Globus pallidus (tissue), 1 donor: ENCODE measurements around the gene TFB2M.

Experiments used
- DNase-seq: peaks from one replicate; pipeline ENCODE4 v3.0.0-alpha.2; 2015; ENCODE audit warnings: low spot score

Gene TFB2M

GRCh38 chr1:246550402-246550801, 15.7 kb downstream of the TFB2M start:
- DNase-seq, result no peak

GRCh38 chr1:246549665-246550064, 16.4 kb downstream of the TFB2M start:
- no peak for DNase-seq

- no peak for DNase-seq
Measured at GRCh38 chr1:246544001-246544400, 22.1 kb downstream of the TFB2M start.

DNA sequence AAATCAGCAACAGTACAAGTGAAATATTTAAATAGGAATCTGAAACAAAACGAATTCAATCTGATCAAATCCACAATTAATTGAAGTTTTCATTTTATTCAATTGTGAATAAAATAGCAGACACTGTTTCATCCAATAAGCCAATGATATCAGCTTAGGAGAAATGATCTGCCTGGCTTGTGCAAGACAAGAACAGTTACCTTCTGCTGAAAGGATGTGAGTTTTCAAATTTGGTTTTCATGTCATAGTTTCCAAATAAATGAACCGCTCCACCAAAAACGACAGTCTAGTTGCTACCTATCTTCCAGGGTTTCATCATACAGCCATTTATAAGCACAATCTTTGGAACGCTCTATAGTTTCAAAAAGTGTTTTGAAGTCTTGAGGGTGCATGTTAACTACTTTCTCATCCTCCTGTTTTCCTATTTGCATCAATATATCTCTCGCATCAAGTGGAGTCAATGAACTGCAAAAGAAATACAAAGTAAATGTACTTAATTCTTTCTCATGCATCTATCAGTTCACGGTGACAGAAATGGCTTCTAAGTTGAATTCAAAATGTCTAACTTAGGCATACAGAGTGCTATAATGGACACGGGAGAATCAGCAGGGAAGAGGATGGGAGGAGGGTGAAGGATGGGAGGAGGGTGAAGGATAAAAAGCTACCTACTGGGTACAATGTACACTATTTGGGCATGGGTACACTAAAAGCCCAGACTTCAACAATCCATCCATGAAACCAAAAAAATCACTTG, 25.1 kb downstream of the TFB2M start:
- no peak for DNase-seq

GRCh38 chr1:246537887-246538286, 28.2 kb downstream of the TFB2M start:
- DNase-seq, result no peak

- DNase-seq, result no peak
Measured at GRCh38 chr1:246537441-246537840, 28.6 kb downstream of the TFB2M start.

- DNase-seq, result no peak
Measured at GRCh38 chr1:246534114-246534513, 31.9 kb downstream of the TFB2M start.

DNA sequence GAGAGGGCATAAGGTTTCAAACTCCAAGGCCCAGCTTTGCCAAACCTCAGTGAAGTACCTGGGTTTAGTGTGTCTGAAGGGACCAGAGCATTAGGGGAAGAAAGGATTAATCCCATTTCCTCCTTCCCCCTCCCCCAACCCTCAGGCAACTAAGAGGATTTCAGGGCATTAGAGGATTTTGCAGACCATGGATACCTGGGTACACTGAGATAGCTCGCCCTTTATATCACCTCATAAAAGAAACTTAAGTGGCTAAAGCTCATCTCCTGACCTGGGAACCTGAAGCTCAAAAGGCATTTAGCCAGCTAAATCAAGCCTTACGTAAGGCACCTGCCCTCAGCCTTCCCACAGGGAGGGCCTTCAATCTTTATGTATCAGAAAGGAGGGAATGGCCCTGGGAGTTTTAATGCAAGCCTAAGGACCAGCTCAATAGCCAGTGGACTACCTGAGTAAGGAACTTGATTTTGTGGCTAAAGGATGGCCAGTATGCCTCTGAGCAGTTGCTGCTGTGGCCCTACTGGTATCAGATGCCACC, 32.6 kb downstream of the TFB2M start:
- no peak for DNase-seq

GRCh38 chr1:246532519-246532918, 33.5 kb downstream of the TFB2M start:
- DNase-seq, result no peak

- no peak for DNase-seq
Measured at GRCh38 chr1:246530482-246530881, 35.6 kb downstream of the TFB2M start.

DNA sequence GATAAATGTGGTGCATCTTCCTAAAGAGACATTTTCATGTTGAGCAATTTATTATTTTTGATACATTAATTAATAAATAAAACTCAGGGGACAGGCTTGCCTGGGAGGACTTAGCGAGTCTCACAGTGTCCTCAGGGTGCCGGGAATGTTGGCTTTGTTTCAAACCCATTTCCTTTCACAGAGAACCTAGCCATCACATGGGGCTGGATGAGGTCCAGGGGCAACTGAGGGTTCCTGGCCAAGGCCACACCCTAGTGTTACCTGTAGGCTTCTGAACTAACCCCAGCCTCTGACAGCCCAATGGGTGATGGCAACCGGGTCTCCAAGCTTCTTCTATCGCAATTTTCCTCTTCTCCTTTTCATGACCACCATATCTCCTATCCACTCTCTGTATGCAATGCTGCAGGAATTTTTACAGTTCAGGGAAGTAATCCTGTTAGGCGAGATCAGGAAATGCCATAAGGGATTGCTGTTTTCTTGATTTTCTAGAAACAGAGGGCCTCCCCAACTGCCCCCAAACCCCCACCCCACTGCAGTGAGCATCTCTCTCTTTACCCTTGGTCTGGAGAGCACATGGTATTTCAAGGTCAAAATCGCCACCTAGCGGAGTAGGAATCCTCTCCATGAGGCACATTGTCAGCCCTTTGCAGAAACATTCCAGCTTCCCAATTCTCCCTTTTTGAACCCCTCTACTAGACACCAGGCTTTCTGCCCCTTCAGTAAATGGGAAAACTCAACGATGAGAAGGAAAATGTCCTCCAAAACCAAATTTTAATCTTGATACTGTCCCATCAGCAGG, 36.9 kb downstream of the TFB2M start:
- DNase-seq, result no peak

DNA sequence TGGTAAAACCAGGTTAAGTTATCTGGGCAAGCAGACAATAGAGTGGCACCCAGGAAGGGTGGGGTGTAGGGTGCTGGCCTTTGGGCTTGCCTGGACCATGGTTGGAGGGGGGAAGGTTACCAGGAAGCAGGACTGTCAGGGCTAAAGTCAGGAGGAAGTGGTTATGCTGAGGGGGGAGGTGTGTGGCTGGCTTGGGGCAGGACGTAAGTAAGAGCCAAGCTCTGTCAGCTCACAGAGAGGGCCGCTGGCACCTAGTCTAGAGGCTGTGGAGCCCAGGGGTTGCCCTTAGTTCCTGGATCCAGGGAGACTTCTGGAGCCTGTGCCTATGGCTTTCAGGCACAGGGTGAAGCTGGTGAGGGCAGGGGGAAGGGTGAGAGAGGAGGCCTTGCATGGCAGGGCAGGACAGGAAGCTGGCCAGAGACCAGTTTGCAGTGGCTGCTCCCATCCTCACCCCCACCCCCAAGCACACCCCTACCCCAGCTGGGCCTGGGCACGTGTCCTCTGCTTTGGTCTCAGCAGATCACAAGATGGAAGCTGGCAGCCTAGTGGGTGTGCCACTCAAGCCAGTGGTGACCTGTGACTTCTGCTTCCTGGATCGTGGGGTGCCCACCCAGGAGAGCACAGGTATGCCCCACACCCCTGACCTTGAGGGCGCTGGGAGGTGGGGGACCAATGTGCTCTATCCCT, 38.5 kb downstream of the TFB2M start:
- no peak for DNase-seq

GRCh38 chr1:246526915-246527314, 39.1 kb downstream of the TFB2M start:
- no peak for DNase-seq

DNA sequence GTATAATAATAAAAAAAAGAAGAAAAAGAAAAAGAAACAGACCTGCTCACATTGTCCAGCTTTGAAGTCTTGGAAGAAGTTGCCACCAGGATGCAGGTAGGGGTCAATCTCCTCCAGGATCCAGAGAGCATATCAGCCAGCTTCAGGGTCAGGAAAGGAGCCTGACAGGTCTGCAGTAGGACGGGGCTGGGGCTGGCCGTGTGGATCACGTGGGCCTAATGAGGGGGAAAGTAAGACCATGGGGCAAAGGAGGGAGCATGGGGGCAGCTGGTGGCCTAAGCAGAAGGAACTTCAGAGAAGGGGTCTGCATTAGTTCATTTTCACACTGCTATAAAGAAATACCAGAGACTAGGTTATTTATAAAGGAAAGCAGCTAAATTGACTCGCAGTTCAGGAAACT, 39.7 kb downstream of the TFB2M start:
- no peak for DNase-seq

DNA sequence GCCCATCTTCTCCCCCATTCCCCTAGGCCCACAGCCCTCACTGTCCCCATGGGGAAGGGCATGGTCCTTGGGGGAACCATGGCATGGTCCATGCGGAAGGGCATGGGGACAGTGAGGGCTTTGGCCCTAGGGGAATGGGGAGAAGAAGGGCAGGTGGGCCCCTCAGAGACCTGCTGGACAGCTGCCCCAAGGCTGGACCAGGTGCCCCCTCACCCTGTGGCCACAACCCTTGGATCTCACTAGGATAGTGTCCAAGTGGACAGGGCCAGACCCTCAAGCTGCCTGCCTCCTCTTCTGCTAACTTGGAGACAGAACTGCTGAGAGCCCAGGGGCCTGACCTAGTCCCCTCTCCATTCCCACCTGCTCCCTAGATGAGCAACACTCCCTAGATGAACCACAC, 46.5 kb downstream of the TFB2M start:
- no peak for DNase-seq

DNA sequence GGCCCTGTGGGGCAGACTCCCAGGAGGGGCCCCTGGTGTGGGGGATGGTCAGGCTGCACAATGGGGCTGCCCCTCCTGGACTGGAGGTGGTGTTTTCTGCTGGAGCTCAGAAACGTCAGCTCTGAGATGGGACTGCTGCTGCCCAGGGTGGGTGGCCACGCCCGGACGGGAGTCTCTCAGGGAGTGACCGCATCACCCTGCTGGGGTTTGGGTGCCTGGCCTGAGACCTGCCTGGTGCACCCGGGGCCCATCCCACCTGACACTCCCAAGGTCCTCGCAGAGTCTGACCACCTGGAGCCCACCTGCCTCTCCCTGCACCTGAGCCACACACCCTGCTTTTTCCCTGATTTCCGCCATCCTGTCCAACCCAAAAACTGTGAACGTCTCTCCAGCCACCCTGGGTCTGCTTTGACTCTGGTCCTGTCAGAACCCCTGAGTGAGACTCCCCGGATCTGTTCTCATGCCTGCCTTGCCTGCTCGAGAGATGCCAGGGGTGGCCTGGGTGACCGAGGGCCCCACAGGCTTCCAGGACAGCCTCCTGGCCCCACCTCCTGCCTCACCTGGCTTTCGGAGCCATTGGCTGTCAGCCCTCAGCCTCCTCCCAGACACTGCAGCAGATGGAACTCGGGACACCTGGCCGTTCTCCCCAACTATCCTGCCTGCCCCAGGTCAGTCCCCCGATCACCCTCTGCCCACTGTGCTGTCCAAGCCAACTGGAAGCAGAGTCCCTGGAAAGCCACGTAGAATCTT, 47.4 kb downstream of the TFB2M start:
- DNase-seq, result no peak

GRCh38 chr1:246517391-246517790, 48.7 kb downstream of the TFB2M start:
- DNase-seq, result no peak

GRCh38 chr1:246516126-246516525, 49.9 kb downstream of the TFB2M start:
- DNase-seq, result no peak

DNA sequence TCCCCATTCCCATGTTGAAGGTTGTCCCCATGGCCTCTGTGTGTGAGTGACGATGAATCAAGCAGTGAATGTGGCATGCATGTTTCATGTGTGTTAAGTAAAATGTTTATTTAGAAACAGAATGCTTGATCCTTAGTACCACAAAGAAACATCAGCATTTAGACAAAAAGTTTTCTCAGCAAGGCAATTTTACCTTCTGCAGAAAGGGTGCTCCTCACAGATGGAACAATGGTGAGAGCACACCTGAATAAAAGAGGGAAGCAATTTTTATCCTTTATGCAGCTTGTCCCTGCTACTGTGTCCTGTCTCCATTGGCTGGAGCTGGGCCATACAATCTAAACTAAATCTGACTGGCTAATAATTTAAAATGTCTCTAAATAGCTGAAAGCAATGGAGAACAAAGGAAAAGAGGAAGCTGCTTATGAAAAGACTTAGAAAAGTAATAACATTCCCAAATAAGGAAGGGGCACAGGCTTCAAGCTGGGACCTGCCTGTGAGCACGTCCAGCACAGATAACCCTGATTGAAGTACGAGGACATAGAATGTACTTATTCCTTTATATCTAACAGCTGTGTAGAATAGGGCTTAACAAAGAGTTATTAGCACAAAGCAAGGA, 50.6 kb downstream of the TFB2M start:
- DNase-seq, result no peak

GRCh38 chr1:246513619-246514343, 52.3 kb downstream of the TFB2M start:
- DNase-seq, result no peak

- no peak for DNase-seq
Measured at GRCh38 chr1:246513041-246513440, 53.0 kb downstream of the TFB2M start.
